BLaER1 treated with 17β-estradiol and CSF1 and Interleukin-3, amounts not matched to agents 10 nM and 100 nM (cell line): ENCODE measurements around the gene NAPB.

Experiments used
- H3K27ac ChIP-seq, 11 experiments: shearing (Covaris generic); formaldehyde crosslinking; 2 replicates each; pipeline ENCODE4 v1.8.1; 2022
- H3K27me3 ChIP-seq, 11 experiments: shearing (Covaris generic); formaldehyde crosslinking; 2 replicates each; pipeline ENCODE4 v1.8.1; 2022
- H3K36me3 ChIP-seq, 11 experiments: shearing (Covaris generic); formaldehyde crosslinking; 2 replicates each; pipeline ENCODE4 v1.8.1; 2022
- H3K4me1 ChIP-seq, 10 experiments: shearing (Covaris generic); formaldehyde crosslinking; 2 replicates each; pipeline ENCODE4 v1.8.1; 2022
- H3K4me2 ChIP-seq, 11 experiments: shearing (Covaris generic); formaldehyde crosslinking; 2 replicates each; pipeline ENCODE4 v1.8.1; 2022
- H3K4me3 ChIP-seq, 10 experiments: shearing (Covaris generic); formaldehyde crosslinking; 2 replicates each; pipeline ENCODE4 v1.8.1; 2022
- H3K9ac ChIP-seq, 11 experiments: shearing (Covaris generic); formaldehyde crosslinking; 2 replicates each; pipeline ENCODE4 v1.8.1; 2022
- H3K9me3 ChIP-seq, 11 experiments: shearing (Covaris generic); formaldehyde crosslinking; replicated peaks in 1 of 11; 2 replicates each; pipeline ENCODE4 v1.8.1; 2022
- H4K20me1 ChIP-seq, 11 experiments: shearing (Covaris generic); formaldehyde crosslinking; 2 replicates each; pipeline ENCODE4 v1.8.1; 2022
- Cebpa-rat ChIP-seq, 11 experiments: shearing (Covaris generic); IDR thresholded peaks; 2 replicates each; pipeline ENCODE4 v1.8.1; 2022

NAPB gene

DNA sequence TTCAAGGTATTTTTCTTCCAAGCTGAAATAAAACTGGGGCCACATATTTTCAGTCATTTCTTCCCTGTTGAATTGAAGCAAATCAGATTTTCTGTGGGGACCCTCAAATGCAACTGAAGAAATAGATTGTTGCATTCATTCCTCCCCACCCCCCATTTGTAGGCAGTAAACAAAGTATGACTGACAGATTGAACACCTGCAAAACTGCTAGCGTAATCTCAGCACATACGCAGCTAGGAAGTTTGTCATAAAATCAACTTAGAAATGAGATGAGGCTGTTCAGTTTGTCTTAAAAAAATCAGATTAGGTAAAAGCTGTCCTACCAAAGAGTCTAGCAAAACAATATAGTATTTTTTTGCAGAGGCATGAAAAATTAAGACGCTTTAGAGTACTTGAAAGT is 50.4 kb downstream of the NAPB start:
- Histone ChIP-seq H3K27ac (no peak overlapping the region; a peak in 1 of 22 replicates), H4K20me1 (peaks cover 25 to 81% (median 55%) of the 10 kb centered on the region in 11 experiments; a peak in 21 of 22 replicates), H3K9ac (peak overlapping the region in 1 of 11 experiments; percentile 3; a peak in 1 of 22 replicates), H3K27me3 (no peaks in the 10 kb centered on the region), H3K36me3 (peaks cover 78 to 100% (median 97%) of the 10 kb centered on the region in 11 experiments), H3K4me1 (peaks cover 8 to 52% (median 15%) of the 10 kb centered on the region in 10 experiments), H3K9me3 (peaks cover 11 to 21% (median 14%) of the 10 kb centered on the region in 11 experiments; a peak in 19 of 22 replicates), H3K4me3 (no peak overlapping the region), H3K4me2 (peak overlapping the region in 2 of 11 experiments; percentile 37 to 55; a peak in 2 of 22 replicates)
- no peak for TF ChIP-seq Cebpa-rat (IDR thresholded peaks at IDR 0.05)

- H3K27ac ChIP-seq, result no peak overlapping the region
- peaks cover 28 to 87% (median 61%) of the 10 kb centered on the region in 11 experiments; a peak in 21 of 22 replicates for H4K20me1 ChIP-seq
- TF ChIP-seq Cebpa-rat (IDR thresholded peaks at IDR 0.05), result no peak
- H3K27me3 ChIP-seq, result no peaks in the 10 kb centered on the region
- H3K4me3 ChIP-seq, result no peak overlapping the region
- H3K36me3 ChIP-seq, result peaks cover 77 to 100% (median 97%) of the 10 kb centered on the region in 11 experiments
- H3K9me3 ChIP-seq, result peaks cover 5 to 15% (median 9%) of the 10 kb centered on the region in 11 experiments; a peak in 18 of 22 replicates
- H3K4me2 ChIP-seq, result no peak overlapping the region
- peaks cover 14 to 58% (median 21%) of the 10 kb centered on the region in 10 experiments for H3K4me1 ChIP-seq
- H3K9ac ChIP-seq, result no peak overlapping the region
Measured at GRCh38 chr20:23370274-23370673, 51.0 kb downstream of the NAPB start.

GRCh38 chr20:23369072-23369823 is 52.0 kb downstream of the NAPB start:
- Histone ChIP-seq H3K4me3 (no peak overlapping the region), H3K36me3 (peaks cover 77 to 100% (median 97%) of the 10 kb centered on the region in 11 experiments), H3K9ac (no peak overlapping the region), H3K4me2 (no peak overlapping the region), H3K27me3 (no peaks in the 10 kb centered on the region), H3K4me1 (peaks cover 15 to 68% (median 27%) of the 10 kb centered on the region in 10 experiments), H3K9me3 (peaks cover 0 to 5% (median 0%) of the 10 kb centered on the region in 11 experiments; a peak in 5 of 22 replicates), H3K27ac (no peak overlapping the region), H4K20me1 (peaks cover 38 to 98% (median 71%) of the 10 kb centered on the region in 11 experiments; a peak in 21 of 22 replicates)
- TF ChIP-seq Cebpa-rat (IDR thresholded peaks at IDR 0.05), result no peak

- Histone ChIP-seq H3K9me3 (no peaks in the 10 kb centered on the region), H3K4me3 (no peak overlapping the region), H3K27ac (no peak overlapping the region), H3K27me3 (no peaks in the 10 kb centered on the region), H3K36me3 (peaks cover 70 to 95% (median 91%) of the 10 kb centered on the region in 11 experiments), H3K4me2 (peak overlapping the region in 2 of 11 experiments; percentile 95; a peak in 3 of 22 replicates), H3K9ac (no peak overlapping the region), H4K20me1 (peaks cover 42 to 99% (median 78%) of the 10 kb centered on the region in 11 experiments; a peak in 21 of 22 replicates), H3K4me1 (peaks cover 19 to 75% (median 34%) of the 10 kb centered on the region in 10 experiments)
- TF ChIP-seq Cebpa-rat (IDR thresholded peaks at IDR 0.05), result no peak
Measured at GRCh38 chr20:23368316-23369071, 52.8 kb downstream of the NAPB start.

GRCh38 chr20:23367770-23368169 is 53.5 kb downstream of the NAPB start:
- Histone ChIP-seq H3K4me3 (no peak overlapping the region), H3K4me2 (peak overlapping the region in 3 of 11 experiments; percentile 95; a peak in 5 of 22 replicates), H3K4me1 (peaks cover 27 to 83% (median 41%) of the 10 kb centered on the region in 10 experiments), H3K9ac (no peak overlapping the region), H3K27ac (no peak overlapping the region), H3K27me3 (no peaks in the 10 kb centered on the region), H4K20me1 (peaks cover 48 to 100% (median 82%) of the 10 kb centered on the region in 11 experiments; a peak in 21 of 22 replicates), H3K9me3 (no peaks in the 10 kb centered on the region), H3K36me3 (peaks cover 62 to 88% (median 84%) of the 10 kb centered on the region in 11 experiments)
- TF ChIP-seq Cebpa-rat (IDR thresholded peaks at IDR 0.05), result no peak

GRCh38 chr20:23366384-23366783 is 54.9 kb downstream of the NAPB start:
- Histone ChIP-seq H3K9me3 (no peaks in the 10 kb centered on the region), H3K4me2 (peak overlapping the region; percentile 41 to 95 (median 56); a peak in 21 of 22 replicates), H3K27me3 (no peaks in the 10 kb centered on the region), H3K4me3 (peak overlapping the region in 3 of 10 experiments; percentile 7 to 31 (median 22); a peak in 6 of 20 replicates), H3K4me1 (peaks cover 28 to 75% (median 43%) of the 10 kb centered on the region in 10 experiments), H3K9ac (peak overlapping the region in 5 of 11 experiments; percentile 4 to 67 (median 32); a peak in 7 of 22 replicates), H3K27ac (peak overlapping the region in 5 of 11 experiments; percentile 19 to 72 (median 49); a peak in 7 of 22 replicates), H4K20me1 (peaks cover 48 to 92% (median 79%) of the 10 kb centered on the region in 11 experiments; a peak in 21 of 22 replicates), H3K36me3 (peaks cover 50 to 74% (median 70%) of the 10 kb centered on the region in 11 experiments)
- TF ChIP-seq Cebpa-rat (IDR thresholded peaks at IDR 0.05), result no peak

GRCh38 chr20:23365390-23366165 is 55.7 kb downstream of the NAPB start:
- H3K27me3 ChIP-seq, result no peaks in the 10 kb centered on the region
- H3K9me3 ChIP-seq, result no peaks in the 10 kb centered on the region
- peak overlapping the region in 5 of 11 experiments; percentile 19 to 72 (median 49); a peak in 8 of 22 replicates for H3K27ac ChIP-seq
- peak overlapping the region; percentile 41 to 95 (median 56) for H3K4me2 ChIP-seq
- peaks cover 35 to 73% (median 51%) of the 10 kb centered on the region in 10 experiments for H3K4me1 ChIP-seq
- no peak for TF ChIP-seq Cebpa-rat (IDR thresholded peaks at IDR 0.05)
- peaks cover 42 to 66% (median 62%) of the 10 kb centered on the region in 11 experiments for H3K36me3 ChIP-seq
- peaks cover 48 to 84% (median 73%) of the 10 kb centered on the region in 11 experiments; a peak in 21 of 22 replicates for H4K20me1 ChIP-seq
- peak overlapping the region in 4 of 10 experiments; percentile 13 to 31 (median 19); a peak in 7 of 20 replicates for H3K4me3 ChIP-seq
- H3K9ac ChIP-seq, result peak overlapping the region in 6 of 11 experiments; percentile 4 to 67 (median 38); a peak in 9 of 22 replicates

GRCh38 chr20:23363257-23363649 is 58.0 kb downstream of the NAPB start:
- Histone ChIP-seq H3K4me2 (peak overlapping the region; percentile 86 to 96 (median 94)), H3K9ac (peak overlapping the region; percentile 88 to 98 (median 94)), H3K27ac (peak overlapping the region in 10 of 11 experiments; percentile 93 to 99 (median 96); a peak in 21 of 22 replicates), H3K27me3 (no peaks in the 10 kb centered on the region), H3K9me3 (no peaks in the 10 kb centered on the region), H3K4me1 (peaks cover 53 to 86% (median 68%) of the 10 kb centered on the region in 10 experiments), H3K4me3 (peak overlapping the region; percentile 85 to 95 (median 91)), H4K20me1 (peaks cover 39 to 61% (median 57%) of the 10 kb centered on the region in 11 experiments; a peak in 21 of 22 replicates), H3K36me3 (peaks cover 21 to 43% (median 39%) of the 10 kb centered on the region in 11 experiments)
- no peak for TF ChIP-seq Cebpa-rat (IDR thresholded peaks at IDR 0.05)
